ENCODE data around the gene PUS1.

PUS1 gene

GRCh38 chr12:131907379-131908091 lies 21.5 kb upstream of the PUS1 start:
- Histone ChIP-seq H3K79me2 (ENCODE audit: control insufficient read depth, low read length) (no peaks in the 10 kb centered on the region), H3K27me3 (ENCODE audit: control insufficient read depth, low read length) (no peaks in the 10 kb centered on the region), H4K20me1 (ENCODE audit: control insufficient read depth, insufficient read depth, low read depth, low read length) (peaks cover 3% of the 10 kb centered on the region; the same call in 1 of the 2 replicates), H3K9me3 (ENCODE audit: control insufficient read depth, insufficient read depth, low read length) (no peaks in the 10 kb centered on the region), H3K27ac (ENCODE audit: low read depth, low read length) (no peak overlapping the region), H3K4me2 (ENCODE audit: low read length) (no peak overlapping the region), H3F3A (ENCODE audit: control insufficient read depth, insufficient read depth) (no peaks in the 10 kb centered on the region), H3K4me1 (ENCODE audit: control insufficient read depth, low read length) (no peaks in the 10 kb centered on the region), H3K9me2 (replicated peaks; ENCODE audit: control insufficient read depth, low read length) (no peaks in the 10 kb centered on the region), H3K36me3 (ENCODE audit: control insufficient read depth, low read length) (no peaks in the 10 kb centered on the region), H3K4me3 (ENCODE audit: low read length) (no peak overlapping the region)
- TF ChIP-seq CTCF (IDR thresholded peaks at IDR 0.05; ENCODE audit: low read depth, low read length, poor library complexity, severe bottlenecking) (no peak), EZH2phosphoT487 (IDR thresholded peaks at IDR 0.05; ENCODE audit: borderline replicate concordance, low read length) (no peak)

GRCh38 chr12:131908092-131909080 lies 20.7 kb upstream of the PUS1 start:
- H3K36me3 ChIP-seq (ENCODE audit: control insufficient read depth, low read length): no peaks in the 10 kb centered on the region
- no peaks in the 10 kb centered on the region for H3K9me2 ChIP-seq (replicated peaks; ENCODE audit: control insufficient read depth, low read length)
- TF ChIP-seq EZH2phosphoT487 (IDR thresholded peaks at IDR 0.05; ENCODE audit: borderline replicate concordance, low read length) (no peak), CTCF (IDR thresholded peaks at IDR 0.05; ENCODE audit: low read depth, low read length, poor library complexity, severe bottlenecking) (no peak)
- H4K20me1 ChIP-seq (ENCODE audit: control insufficient read depth, insufficient read depth, low read depth, low read length): 0 out of 2 replicates have a peak, but pooled peaks cover 3% of the 10 kb centered on the region
- no peak overlapping the region for H3K4me3 ChIP-seq (ENCODE audit: low read length)
- no peaks in the 10 kb centered on the region for H3K79me2 ChIP-seq (ENCODE audit: control insufficient read depth, low read length)
- no peaks in the 10 kb centered on the region for H3F3A ChIP-seq (ENCODE audit: control insufficient read depth, insufficient read depth)
- no peak overlapping the region for H3K27ac ChIP-seq (ENCODE audit: low read depth, low read length)
- H3K9me3 ChIP-seq (ENCODE audit: control insufficient read depth, insufficient read depth, low read length): no peaks in the 10 kb centered on the region
- no peak overlapping the region for H3K4me2 ChIP-seq (ENCODE audit: low read length)
- H3K4me1 ChIP-seq (ENCODE audit: control insufficient read depth, low read length): no peaks in the 10 kb centered on the region
- H3K27me3 ChIP-seq (ENCODE audit: control insufficient read depth, low read length): no peaks in the 10 kb centered on the region

- no peaks in the 10 kb centered on the region for H3K79me2 ChIP-seq (ENCODE audit: control insufficient read depth, low read length)
- H3K27ac ChIP-seq (ENCODE audit: low read depth, low read length): no peak overlapping the region
- TF ChIP-seq EZH2phosphoT487 (IDR thresholded peaks at IDR 0.05; ENCODE audit: borderline replicate concordance, low read length): no peak
- no peak for TF ChIP-seq CTCF (IDR thresholded peaks at IDR 0.05; ENCODE audit: low read depth, low read length, poor library complexity, severe bottlenecking)
- no peaks in the 10 kb centered on the region for H3K4me1 ChIP-seq (ENCODE audit: control insufficient read depth, low read length)
- no peaks in the 10 kb centered on the region for H3K9me2 ChIP-seq (replicated peaks; ENCODE audit: control insufficient read depth, low read length)
- H3K4me2 ChIP-seq (ENCODE audit: low read length): no peak overlapping the region
- no peaks in the 10 kb centered on the region for H3F3A ChIP-seq (ENCODE audit: control insufficient read depth, insufficient read depth)
- H3K9me3 ChIP-seq (ENCODE audit: control insufficient read depth, insufficient read depth, low read length): no peaks in the 10 kb centered on the region
- H3K27me3 ChIP-seq (ENCODE audit: control insufficient read depth, low read length): no peaks in the 10 kb centered on the region
- 0 out of 2 replicates have a peak, but pooled peaks cover 3% of the 10 kb centered on the region for H4K20me1 ChIP-seq (ENCODE audit: control insufficient read depth, insufficient read depth, low read depth, low read length)
- H3K36me3 ChIP-seq (ENCODE audit: control insufficient read depth, low read length): no peaks in the 10 kb centered on the region
- H3K4me3 ChIP-seq (ENCODE audit: low read length): no peak overlapping the region
Measured at GRCh38 chr12:131909081-131909751, 19.9 kb upstream of the PUS1 start.

All from DOHH2 (cell line).